K562 (cell line): Measurements from ENCODE around the gene NOD1. TPM values are rescaled to one million over a fixed set of nuclear protein-coding genes. Genes with fewer than 3 reads are reported as not detected.

ENCODE experiments used
- ADNP ChIP-seq: fragments of 200-800 bp; sonication (Bioruptor generic); IDR thresholded peaks from 2 replicates; pipeline ENCODE4 v1.6.1; 2016; ENCODE audit warnings: missing genetic modification characterization, missing compliant biosample characterization
- CLOCK ChIP-seq: fragments of 250-450 bp; sonication (Bioruptor Pico); IDR thresholded peaks from 2 replicates; pipeline ENCODE4 v1.4.0; 2020; ENCODE audit warnings: mild to moderate bottlenecking, moderate library complexity, borderline replicate concordance
- GABPB1 ChIP-seq: sonication (generic); formaldehyde crosslinking; IDR thresholded peaks from 2 replicates; pipeline ENCODE4 v1.8.0; 2022; ENCODE audit warnings: mild to moderate bottlenecking, missing genetic modification reagents
- ID3 ChIP-seq, 2 experiments: fragments of 250-450 bp in 1 of 2; fragments of 450-650 bp in 1 of 2; sonication (Bioruptor Pico) in 1 of 2; IDR thresholded peaks; 2 replicates each; pipeline versions ENCODE4 v1.6.1 to v1.8.0; 2016 to 2021; ENCODE audit warnings: mild to moderate bottlenecking in 2 of 2, moderate library complexity in 2 of 2, missing compliant biosample characterization in 1 of 2, missing genetic modification characterization in 1 of 2
- NR3C1 ChIP-seq: sonication (generic); formaldehyde crosslinking; IDR thresholded peaks from 2 replicates; pipeline ENCODE4 v1.8.1; 2022; ENCODE audit warnings: missing genetic modification reagents
- RBBP5 ChIP-seq: fragments of 200-600 bp; sonication (generic); IDR thresholded peaks from 2 replicates; pipeline ENCODE4 v1.6.1; 2012; ENCODE audit warnings: borderline replicate concordance, mild to moderate bottlenecking, low read length, control low read depth, inconsistent platforms; ENCODE audit not compliant: insufficient read depth, poor library complexity, severe bottlenecking
- SRSF1 ChIP-seq: fragments of 200-400 bp; formaldehyde crosslinking; IDR thresholded peaks from 2 replicates; pipeline ENCODE4 v1.6.1; 2017; ENCODE audit warnings: mild to moderate bottlenecking, low read depth, low read length, moderate library complexity
- TFE3 ChIP-seq: fragments of 450-650 bp; formaldehyde crosslinking; IDR thresholded peaks from 2 replicates; pipeline ENCODE4 v1.4.0; 2020; ENCODE audit warnings: mild to moderate bottlenecking, mixed read lengths
- ZC3H8 ChIP-seq: fragments of 450-650 bp; IDR thresholded peaks from 2 replicates; pipeline ENCODE4 v1.6.1; 2017
- ZNF124 ChIP-seq: sonication (generic); formaldehyde crosslinking; IDR thresholded peaks from 2 replicates; pipeline ENCODE4 v1.8.1; 2022; ENCODE audit warnings: missing genetic modification reagents
- polyA plus RNA-seq, 8 experiments: library from polyadenylated mRNA; depleted of rRNA in 4 of 8; stranded (reverse) in 5 of 8; unstranded in 3 of 8; fragments of >200 nt; fragmentation: Nextera tagmentation in 2 of 8; fragmentation: Illumina TruSeq in 1 of 8; extraction: Ambion mirVana in 2 of 8; extraction: Trizol in 1 of 8; gene quantifications; 2 replicates each; pipeline versions ENCODE4 v1.2.1 to v1.2.3, GENCODE V29; 2011 to 2014; ENCODE audit warnings: inconsistent platforms in 1 of 8, missing spikeins in 1 of 8
- total RNA-seq, 7 experiments: library from RNA; depleted of rRNA in 6 of 7; stranded (reverse); fragments of >200 nt in 6 of 7; fragmentation: Illumina TruSeq in 2 of 7; extraction: Trizol in 2 of 7; gene quantifications; 2 replicates each; pipeline versions ENCODE4 v1.2.1 to v1.2.3, GENCODE V29; 2011 to 2021; ENCODE audit warnings: low replicate concordance in 1 of 7
- TF ChIP-seq, protein P1 (sequence below): fragments of 450-650 bp; formaldehyde crosslinking; IDR thresholded peaks from 2 replicates; pipeline ENCODE4 v1.4.0; 2020; ENCODE audit warnings: mild to moderate bottlenecking, moderate library complexity
- TF ChIP-seq, protein P2 (sequence below): sonication (generic); formaldehyde crosslinking; IDR thresholded peaks from 2 replicates; pipeline ENCODE4 v1.8.0; 2023; ENCODE audit warnings: mild to moderate bottlenecking, missing genetic modification reagents
- TF ChIP-seq, protein P3 (sequence below): sonication (generic); formaldehyde crosslinking; IDR thresholded peaks from 2 replicates; pipeline ENCODE4 v1.8.1; 2023; ENCODE audit warnings: mild to moderate bottlenecking, missing genetic modification reagents

Gene NOD1
- total and polyA plus RNA-seq, 9 of the 15 experiments (the other 6 are each of a cell fraction or from before 2014, with no cell fraction given) = 0.34 to 7.1 (median 4.7) TPM

DNA sequence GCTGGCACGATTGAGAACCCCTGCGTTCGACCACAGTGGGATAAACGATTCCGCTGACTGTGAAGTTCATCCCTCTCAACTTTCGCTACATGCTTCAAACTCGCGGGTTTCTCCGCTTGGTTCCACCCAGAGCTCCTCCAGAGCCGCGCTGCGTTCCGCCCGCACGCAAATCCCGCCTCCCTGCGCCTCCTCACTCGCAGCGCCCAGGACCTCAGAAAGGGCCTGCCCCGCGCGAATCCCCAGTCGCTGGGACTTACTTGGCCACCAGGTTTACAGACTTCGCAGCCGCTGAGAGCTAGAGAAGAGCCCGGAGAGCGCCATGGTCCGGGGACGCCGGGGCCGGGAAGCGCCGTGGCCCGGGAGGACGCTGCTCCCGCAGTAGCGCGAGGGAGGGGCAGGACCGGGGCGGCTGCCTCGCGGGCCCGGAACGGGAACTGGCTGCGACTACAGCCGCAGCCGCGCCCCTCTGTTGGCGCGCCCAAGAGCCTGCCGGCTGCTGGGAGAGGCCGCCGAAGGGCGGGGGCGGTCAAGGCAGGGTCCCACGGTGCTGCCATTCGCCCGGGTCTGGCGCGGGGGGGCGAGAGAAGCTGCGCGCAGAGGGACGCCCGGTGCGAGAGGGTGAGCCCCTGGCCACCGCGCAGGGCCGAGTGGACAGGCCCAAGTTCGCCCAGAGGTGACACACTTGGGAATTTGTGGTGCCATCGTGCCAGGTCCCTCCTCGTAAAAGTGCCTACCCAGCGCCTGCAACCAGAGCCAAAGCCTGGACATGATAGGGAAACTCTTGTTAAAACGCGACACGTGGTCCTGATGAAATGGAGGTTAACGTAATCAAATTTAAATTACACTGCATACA lies at the start of gene NOD1 (continued):
- TF ChIP-seq TFE3 (CRISPR knock-in tag) = no peak
- TF ChIP-seq, protein P1, sequence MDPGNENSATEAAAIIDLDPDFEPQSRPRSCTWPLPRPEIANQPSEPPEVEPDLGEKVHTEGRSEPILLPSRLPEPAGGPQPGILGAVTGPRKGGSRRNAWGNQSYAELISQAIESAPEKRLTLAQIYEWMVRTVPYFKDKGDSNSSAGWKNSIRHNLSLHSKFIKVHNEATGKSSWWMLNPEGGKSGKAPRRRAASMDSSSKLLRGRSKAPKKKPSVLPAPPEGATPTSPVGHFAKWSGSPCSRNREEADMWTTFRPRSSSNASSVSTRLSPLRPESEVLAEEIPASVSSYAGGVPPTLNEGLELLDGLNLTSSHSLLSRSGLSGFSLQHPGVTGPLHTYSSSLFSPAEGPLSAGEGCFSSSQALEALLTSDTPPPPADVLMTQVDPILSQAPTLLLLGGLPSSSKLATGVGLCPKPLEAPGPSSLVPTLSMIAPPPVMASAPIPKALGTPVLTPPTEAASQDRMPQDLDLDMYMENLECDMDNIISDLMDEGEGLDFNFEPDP = no peak
- TF ChIP-seq NR3C1 = no peak
- no peak for TF ChIP-seq CLOCK (CRISPR knock-in tag)
- TF ChIP-seq RBBP5 = peak; percentile 63
- TF ChIP-seq SRSF1 = no peak
- TF ChIP-seq, protein P2, sequence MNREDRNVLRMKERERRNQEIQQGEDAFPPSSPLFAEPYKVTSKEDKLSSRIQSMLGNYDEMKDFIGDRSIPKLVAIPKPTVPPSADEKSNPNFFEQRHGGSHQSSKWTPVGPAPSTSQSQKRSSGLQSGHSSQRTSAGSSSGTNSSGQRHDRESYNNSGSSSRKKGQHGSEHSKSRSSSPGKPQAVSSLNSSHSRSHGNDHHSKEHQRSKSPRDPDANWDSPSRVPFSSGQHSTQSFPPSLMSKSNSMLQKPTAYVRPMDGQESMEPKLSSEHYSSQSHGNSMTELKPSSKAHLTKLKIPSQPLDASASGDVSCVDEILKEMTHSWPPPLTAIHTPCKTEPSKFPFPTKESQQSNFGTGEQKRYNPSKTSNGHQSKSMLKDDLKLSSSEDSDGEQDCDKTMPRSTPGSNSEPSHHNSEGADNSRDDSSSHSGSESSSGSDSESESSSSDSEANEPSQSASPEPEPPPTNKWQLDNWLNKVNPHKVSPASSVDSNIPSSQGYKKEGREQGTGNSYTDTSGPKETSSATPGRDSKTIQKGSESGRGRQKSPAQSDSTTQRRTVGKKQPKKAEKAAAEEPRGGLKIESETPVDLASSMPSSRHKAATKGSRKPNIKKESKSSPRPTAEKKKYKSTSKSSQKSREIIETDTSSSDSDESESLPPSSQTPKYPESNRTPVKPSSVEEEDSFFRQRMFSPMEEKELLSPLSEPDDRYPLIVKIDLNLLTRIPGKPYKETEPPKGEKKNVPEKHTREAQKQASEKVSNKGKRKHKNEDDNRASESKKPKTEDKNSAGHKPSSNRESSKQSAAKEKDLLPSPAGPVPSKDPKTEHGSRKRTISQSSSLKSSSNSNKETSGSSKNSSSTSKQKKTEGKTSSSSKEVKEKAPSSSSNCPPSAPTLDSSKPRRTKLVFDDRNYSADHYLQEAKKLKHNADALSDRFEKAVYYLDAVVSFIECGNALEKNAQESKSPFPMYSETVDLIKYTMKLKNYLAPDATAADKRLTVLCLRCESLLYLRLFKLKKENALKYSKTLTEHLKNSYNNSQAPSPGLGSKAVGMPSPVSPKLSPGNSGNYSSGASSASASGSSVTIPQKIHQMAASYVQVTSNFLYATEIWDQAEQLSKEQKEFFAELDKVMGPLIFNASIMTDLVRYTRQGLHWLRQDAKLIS (CRISPR knock-in tag) = peak; percentile 67; the same call in 1 of the 2 replicates
- no peak for TF ChIP-seq ZC3H8
- no peak for TF ChIP-seq ADNP (tag)
- TF ChIP-seq, protein P3, sequence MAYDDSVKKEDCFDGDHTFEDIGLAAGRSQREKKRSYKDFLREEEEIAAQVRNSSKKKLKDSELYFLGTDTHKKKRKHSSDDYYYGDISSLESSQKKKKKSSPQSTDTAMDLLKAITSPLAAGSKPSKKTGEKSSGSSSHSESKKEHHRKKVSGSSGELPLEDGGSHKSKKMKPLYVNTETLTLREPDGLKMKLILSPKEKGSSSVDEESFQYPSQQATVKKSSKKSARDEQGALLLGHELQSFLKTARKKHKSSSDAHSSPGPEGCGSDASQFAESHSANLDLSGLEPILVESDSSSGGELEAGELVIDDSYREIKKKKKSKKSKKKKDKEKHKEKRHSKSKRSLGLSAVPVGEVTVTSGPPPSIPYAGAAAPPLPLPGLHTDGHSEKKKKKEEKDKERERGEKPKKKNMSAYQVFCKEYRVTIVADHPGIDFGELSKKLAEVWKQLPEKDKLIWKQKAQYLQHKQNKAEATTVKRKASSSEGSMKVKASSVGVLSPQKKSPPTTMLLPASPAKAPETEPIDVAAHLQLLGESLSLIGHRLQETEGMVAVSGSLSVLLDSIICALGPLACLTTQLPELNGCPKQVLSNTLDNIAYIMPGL (CRISPR knock-in tag) = peak; percentile 30; the same call in 1 of the 2 replicates
- TF ChIP-seq ZNF124 = no peak
- TF ChIP-seq ID3 (CRISPR knock-in tag; IDR thresholded peaks at IDR 0.05) = no peak
- TF ChIP-seq ID3 (tag; IDR thresholded peaks at IDR 0.05) = 0 out of 2 replicates have a peak, but pooled peaks have one; percentile 35
- peak; percentile 58; the same call in 1 of the 2 replicates for TF ChIP-seq GABPB1 (CRISPR knock-in tag)
